Vagina (tissue), 2 donors: ENCODE results near the gene RGS6. TPM values are rescaled to one million over a fixed set of nuclear protein-coding genes. Genes with fewer than 3 reads are reported as not detected.

ENCODE experiments used
- DNase-seq, 2 donors: peaks; one replicate each; pipeline ENCODE4 v3.0.0-alpha.2; 2017; ENCODE audit errors: extremely low spot score in 2 of 2
- H3K27ac ChIP-seq: fragments of 200-600 bp; sonication (generic); one replicate; pipeline ENCODE4 v1.5.1; 2019
- H3K27me3 ChIP-seq: fragments of 200-600 bp; sonication (generic); one replicate; pipeline ENCODE4 v1.5.1; 2019
- H3K36me3 ChIP-seq, 2 donors: fragments of 200-600 bp; sonication (generic); one replicate each; pipeline ENCODE4 v1.5.1; 2017 to 2019
- H3K4me1 ChIP-seq: fragments of 200-600 bp; sonication (generic); one replicate; pipeline ENCODE4 v1.5.1; 2019
- H3K4me3 ChIP-seq, 2 donors: fragments of 200-600 bp; sonication (generic); 1 replicate in 1 of 2; 2 replicates in 1 of 2; pipeline ENCODE4 v1.5.1; 2016 to 2019
- H3K9me3 ChIP-seq: fragments of 200-600 bp; sonication (generic); one replicate; pipeline ENCODE4 v1.5.1; 2019
- CTCF ChIP-seq, 3 experiments: fragments of 450-650 bp in 2 of 3; fragments of 200-600 bp in 1 of 3; sonication (generic) in 1 of 3; IDR thresholded peaks; one replicate each; pipeline ENCODE4 v1.5.1; 2017 to 2019; ENCODE audit warnings: antibody characterized with exemption in 3 of 3, mild to moderate bottlenecking in 2 of 3, moderate library complexity in 2 of 3
- POLR2A ChIP-seq, 2 donors: fragments of 450-650 bp; IDR thresholded peaks; one replicate each; pipeline ENCODE4 v1.6.1; 2017; ENCODE audit warnings: antibody characterized with exemption in 2 of 2, mild to moderate bottlenecking in 2 of 2, moderate library complexity in 2 of 2
- POLR2AphosphoS5 ChIP-seq, 2 donors: sonication (generic); formaldehyde crosslinking; IDR thresholded peaks; one replicate each; pipeline ENCODE4 v1.9.0; 2017; ENCODE audit warnings: antibody characterized with exemption in 2 of 2, mild to moderate bottlenecking in 2 of 2, low read depth in 1 of 2; ENCODE audit not compliant: insufficient read depth in 1 of 2
- intact Hi-C: fragments of 100-400 bp; cut with DNase I; formaldehyde crosslinking; loops from one replicate; pipeline ENCODE4 v1.15.1; 2023
- total RNA-seq: library from RNA; depleted of rRNA; stranded (reverse); fragments of >200 nt; gene quantifications from one replicate; pipeline ENCODE4 v1.2.3, GENCODE V29; 2016

The RGS6 gene
- total RNA-seq, 1 donor from 2014 or later = 2.0 TPM

- Histone ChIP-seq H3K4me3 (no peak overlapping the region), H3K9me3 (no peaks in the 10 kb centered on the region), H3K36me3 (no peaks in the 10 kb centered on the region), H3K4me1 (no peaks in the 10 kb centered on the region), H3K27ac (no peak overlapping the region), H3K27me3 (no peaks in the 10 kb centered on the region)
- TF ChIP-seq POLR2AphosphoS5 (IDR thresholded peaks at IDR 0.05; ENCODE audit: insufficient read depth in 1 of 2, low read depth in 1 of 2) (no peak), CTCF (IDR thresholded peaks at IDR 0.05) (no peak), POLR2A (IDR thresholded peaks at IDR 0.05) (no peak)
- intact Hi-C loops = no loop called here
- no peak for DNase-seq
Observed at GRCh38 chr14:71891185-71891584, 41.0 kb upstream of the RGS6 start.

- Histone ChIP-seq H3K4me1 (no peaks in the 10 kb centered on the region), H3K36me3 (no peaks in the 10 kb centered on the region), H3K27me3 (no peaks in the 10 kb centered on the region), H3K9me3 (no peaks in the 10 kb centered on the region), H3K27ac (no peak overlapping the region), H3K4me3 (no peak overlapping the region)
- no peak for DNase-seq
- intact Hi-C loops = no loop called here
- TF ChIP-seq POLR2A (IDR thresholded peaks at IDR 0.05) (no peak), POLR2AphosphoS5 (IDR thresholded peaks at IDR 0.05; ENCODE audit: insufficient read depth in 1 of 2, low read depth in 1 of 2) (no peak), CTCF (IDR thresholded peaks at IDR 0.05) (no peak)
Observed at GRCh38 chr14:71891970-71892369, 40.3 kb upstream of the RGS6 start.

GRCh38 chr14:71905031-71905430, 27.2 kb upstream of the RGS6 start:
- no peaks in the 10 kb centered on the region for H3K4me1 ChIP-seq
- no peak for DNase-seq
- intact Hi-C loops = no loop called here
- H3K4me3 ChIP-seq = no peak overlapping the region
- H3K27me3 ChIP-seq = no peaks in the 10 kb centered on the region
- TF ChIP-seq POLR2AphosphoS5 (IDR thresholded peaks at IDR 0.05; ENCODE audit: insufficient read depth in 1 of 2, low read depth in 1 of 2) (no peak), POLR2A (IDR thresholded peaks at IDR 0.05) (no peak), CTCF (IDR thresholded peaks at IDR 0.05) (no peak)
- H3K27ac ChIP-seq = no peak overlapping the region
- no peaks in the 10 kb centered on the region for H3K36me3 ChIP-seq
- H3K9me3 ChIP-seq = no peaks in the 10 kb centered on the region

GRCh38 chr14:71905860-71906259, 26.4 kb upstream of the RGS6 start:
- Histone ChIP-seq H3K4me3 (no peak overlapping the region), H3K9me3 (no peaks in the 10 kb centered on the region), H3K27ac (no peak overlapping the region), H3K36me3 (no peaks in the 10 kb centered on the region), H3K4me1 (no peaks in the 10 kb centered on the region), H3K27me3 (no peaks in the 10 kb centered on the region)
- no peak for TF ChIP-seq CTCF (IDR thresholded peaks at IDR 0.05)
- TF ChIP-seq POLR2A (IDR thresholded peaks at IDR 0.05) = no peak
- TF ChIP-seq POLR2AphosphoS5 (IDR thresholded peaks at IDR 0.05; ENCODE audit: insufficient read depth in 1 of 2, low read depth in 1 of 2) = no peak
- no peak for DNase-seq
- intact Hi-C loops = no loop called here

GRCh38 chr14:71907793-71908515, 24.3 kb upstream of the RGS6 start:
- intact Hi-C loops = no loop called here
- no peaks in the 10 kb centered on the region for H3K4me1 ChIP-seq
- no peak for DNase-seq
- H3K4me3 ChIP-seq = no peak overlapping the region
- no peak overlapping the region for H3K27ac ChIP-seq
- no peaks in the 10 kb centered on the region for H3K36me3 ChIP-seq
- H3K27me3 ChIP-seq = no peaks in the 10 kb centered on the region
- no peaks in the 10 kb centered on the region for H3K9me3 ChIP-seq
- TF ChIP-seq POLR2A (IDR thresholded peaks at IDR 0.05) = no peak
- TF ChIP-seq CTCF (IDR thresholded peaks at IDR 0.05) = no peak
- no peak for TF ChIP-seq POLR2AphosphoS5 (IDR thresholded peaks at IDR 0.05; ENCODE audit: insufficient read depth in 1 of 2, low read depth in 1 of 2)
